ENCODE data around the gene TMEM129.
A peak's percentile ranks its signal among the peaks of the same experiment; 100 is the strongest.

TMEM129 gene

GRCh38 chr4:1721003-1721665, at the start of gene TMEM129, which contains the start of gene TACC3:
TSS of gene TMEM129 (minus strand) at chr4:1721323. CDS start at chr4:1720837, 486 bp downstream.
TSS of gene TACC3 (plus strand) at chr4:1721521. CDS start at chr4:1723422, 1,901 bp downstream.
- DNase-seq (ENCODE audit: low read depth), result peak; percentile 87

DNA sequence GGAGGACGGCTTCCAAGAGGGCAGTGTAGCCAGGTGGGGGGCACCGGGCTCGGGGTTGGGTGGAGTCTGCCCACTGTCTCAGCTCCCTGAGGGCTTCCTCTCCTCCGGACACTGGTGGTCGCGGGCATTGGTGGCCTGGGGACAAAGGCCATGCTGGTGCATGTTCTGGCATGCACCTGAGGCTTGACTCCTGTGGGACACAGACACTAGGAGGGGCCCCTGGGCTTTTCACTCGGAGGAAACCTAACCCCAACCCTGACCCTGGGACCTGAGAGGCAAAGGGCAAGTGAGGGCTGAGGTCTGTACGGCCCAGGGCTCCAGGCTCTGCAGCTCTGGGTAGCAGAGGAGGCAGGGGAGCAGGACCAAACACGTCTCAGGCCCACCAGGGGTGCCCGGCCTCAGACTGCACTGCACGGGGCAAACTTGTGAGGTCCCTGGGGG, 49.7 kb upstream of the TMEM129 start:
- no peak for DNase-seq (ENCODE audit: low read depth)

DNA sequence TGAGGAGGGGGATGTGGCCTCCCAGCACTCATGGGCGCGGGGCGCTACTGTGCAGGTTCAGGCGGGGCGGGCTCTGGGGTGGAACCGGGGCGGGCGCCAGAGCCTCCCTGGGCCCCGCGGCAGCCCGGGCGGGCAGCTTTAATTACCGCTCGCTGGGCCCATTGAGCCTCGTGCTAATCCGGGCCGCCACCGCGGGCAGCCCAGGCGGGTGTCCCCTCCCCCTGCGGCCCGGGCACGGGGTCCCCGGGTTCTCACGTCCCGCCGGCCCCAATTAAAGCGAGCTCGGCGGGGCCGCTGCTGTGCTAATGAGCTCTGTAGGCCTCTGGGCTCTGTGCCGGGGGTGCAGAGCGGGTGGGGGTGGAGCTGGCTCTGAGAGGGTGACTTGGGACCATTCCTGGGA, 49.1 kb upstream of the TMEM129 start:
- no peak for DNase-seq (ENCODE audit: low read depth)

- DNase-seq (ENCODE audit: low read depth), result no peak
Observed at GRCh38 chr4:1769692-1770091, 48.6 kb upstream of the TMEM129 start.

DNA sequence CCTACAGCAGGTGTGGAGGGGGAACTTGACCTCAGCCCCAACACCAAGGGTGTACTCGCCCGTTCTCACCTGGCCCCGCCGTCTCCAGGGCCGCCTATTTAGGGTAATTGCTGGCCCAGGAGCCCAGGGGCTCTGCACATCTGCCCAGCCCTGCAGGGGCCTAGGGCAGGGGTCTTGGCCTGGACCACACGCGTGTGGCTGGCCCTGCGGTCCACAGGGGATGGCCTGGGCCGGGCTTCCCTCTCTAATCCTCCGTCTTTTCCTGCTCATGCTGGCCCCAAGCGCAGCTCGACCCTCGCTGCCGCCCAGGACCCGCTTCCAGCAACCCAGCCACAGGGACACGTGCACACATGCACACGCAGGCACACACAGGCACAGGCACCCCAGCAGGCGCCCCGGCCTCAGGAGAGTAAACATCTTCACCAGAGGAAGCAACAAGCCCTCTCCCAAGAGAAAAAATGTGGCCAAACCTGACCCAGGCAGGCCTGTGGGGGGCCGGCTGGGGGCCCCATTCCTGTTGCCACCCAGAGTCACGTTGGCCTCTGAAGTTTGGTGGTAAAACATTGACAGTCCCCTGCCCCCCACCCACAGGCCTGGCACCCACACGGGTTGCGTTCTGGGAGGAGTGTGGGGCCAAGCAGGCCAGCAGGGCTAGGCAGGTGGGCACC, 47.4 kb upstream of the TMEM129 start:
- DNase-seq (ENCODE audit: low read depth), result no peak

DNA sequence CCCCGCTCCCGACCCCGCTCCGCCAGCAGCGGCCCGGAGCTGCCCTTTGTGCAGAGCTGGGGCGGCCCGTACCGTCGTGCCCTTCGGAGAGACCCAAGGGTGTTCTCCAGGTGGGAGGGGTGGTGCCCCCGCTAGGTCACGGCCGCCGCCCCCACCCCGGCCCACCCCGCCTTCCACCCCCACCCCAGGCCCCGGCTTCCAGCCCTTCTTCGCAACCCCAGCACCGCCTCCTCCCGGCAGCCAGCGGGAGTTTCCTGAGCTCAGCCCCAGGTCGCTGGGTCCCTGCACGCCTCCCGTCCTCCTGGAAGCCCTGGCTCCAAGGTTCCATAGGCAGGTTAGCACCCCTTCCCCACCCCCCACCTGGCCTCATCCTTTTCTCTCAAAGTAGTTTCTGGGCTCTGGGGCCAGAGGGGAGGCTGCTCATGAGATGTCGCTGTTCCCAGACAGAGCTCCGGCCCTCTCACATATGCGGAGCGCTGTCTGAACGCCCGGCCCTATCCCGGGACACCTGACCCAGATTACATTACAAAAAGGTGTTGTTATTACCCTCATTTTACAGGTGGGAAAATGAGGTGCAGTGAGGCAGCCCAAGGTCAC, 46.7 kb upstream of the TMEM129 start:
- no peak for DNase-seq (ENCODE audit: low read depth)

- no peak for DNase-seq (ENCODE audit: low read depth)
Observed at GRCh38 chr4:1767061-1767769, 46.1 kb upstream of the TMEM129 start.

- no peak for DNase-seq (ENCODE audit: low read depth)
Observed at GRCh38 chr4:1766106-1767060, 45.3 kb upstream of the TMEM129 start.

DNA sequence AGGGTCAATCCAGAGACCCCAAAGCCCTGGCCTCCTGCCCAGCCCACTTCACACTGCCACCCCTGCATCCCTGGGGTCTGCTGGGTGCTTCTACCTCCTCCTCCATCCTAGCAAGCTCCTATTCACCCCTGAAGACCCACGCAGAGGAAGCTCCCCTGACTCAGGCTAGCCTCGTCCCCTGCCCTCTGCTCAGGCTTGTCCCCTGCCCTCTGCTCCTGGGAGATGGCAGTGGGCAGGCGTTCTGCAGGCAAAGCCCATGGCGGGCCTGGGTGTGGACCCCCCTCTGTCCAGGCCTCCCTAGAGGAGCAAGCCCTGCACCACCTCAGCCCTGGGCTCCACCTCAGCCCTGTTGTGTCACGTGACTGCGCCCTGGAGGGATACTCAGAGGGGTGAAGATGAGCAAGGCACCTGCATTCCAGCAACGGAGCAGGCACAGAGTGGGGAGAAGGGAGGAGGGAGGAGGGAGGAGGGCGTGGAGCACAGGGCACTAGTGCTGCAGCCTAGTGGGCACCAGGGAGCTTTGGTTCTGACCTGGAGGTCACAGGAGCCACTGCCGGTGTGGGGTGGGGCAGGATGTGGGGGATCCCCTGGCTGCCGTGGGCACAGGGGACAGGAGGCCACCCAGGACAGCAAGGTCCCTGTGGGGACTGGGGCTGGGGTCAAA, 44.4 kb upstream of the TMEM129 start:
- DNase-seq (ENCODE audit: low read depth), result no peak

- no peak for DNase-seq (ENCODE audit: low read depth)
Observed at GRCh38 chr4:1764670-1765069, 43.5 kb upstream of the TMEM129 start.

DNA sequence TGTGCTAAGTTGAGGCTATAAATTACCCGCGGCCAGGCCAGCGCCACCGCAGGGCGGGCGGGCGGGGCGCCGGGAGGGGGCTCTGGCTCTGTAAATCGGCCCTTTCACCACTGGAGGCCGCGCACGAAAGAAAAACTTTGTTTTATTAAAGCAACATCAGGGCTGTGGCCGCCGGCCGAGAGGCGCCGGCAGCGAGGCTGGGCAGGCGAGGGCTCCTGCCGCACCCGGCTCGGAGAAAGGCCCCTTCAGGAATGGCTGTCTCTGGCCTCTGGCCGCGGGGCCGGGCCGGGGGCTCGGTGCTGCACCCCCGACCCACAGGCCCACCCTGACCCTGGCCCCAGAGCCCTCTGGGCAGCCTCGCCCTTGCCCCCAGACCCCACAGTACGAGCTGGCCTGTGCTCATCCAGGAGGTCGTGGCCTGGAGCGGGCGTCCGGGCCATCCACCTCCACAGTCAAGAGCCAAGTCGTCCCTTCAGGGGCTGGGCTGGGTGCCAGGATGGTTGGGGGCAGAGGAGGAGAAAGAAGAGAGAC, 42.5 kb upstream of the TMEM129 start:
- DNase-seq (ENCODE audit: low read depth), result no peak

DNA sequence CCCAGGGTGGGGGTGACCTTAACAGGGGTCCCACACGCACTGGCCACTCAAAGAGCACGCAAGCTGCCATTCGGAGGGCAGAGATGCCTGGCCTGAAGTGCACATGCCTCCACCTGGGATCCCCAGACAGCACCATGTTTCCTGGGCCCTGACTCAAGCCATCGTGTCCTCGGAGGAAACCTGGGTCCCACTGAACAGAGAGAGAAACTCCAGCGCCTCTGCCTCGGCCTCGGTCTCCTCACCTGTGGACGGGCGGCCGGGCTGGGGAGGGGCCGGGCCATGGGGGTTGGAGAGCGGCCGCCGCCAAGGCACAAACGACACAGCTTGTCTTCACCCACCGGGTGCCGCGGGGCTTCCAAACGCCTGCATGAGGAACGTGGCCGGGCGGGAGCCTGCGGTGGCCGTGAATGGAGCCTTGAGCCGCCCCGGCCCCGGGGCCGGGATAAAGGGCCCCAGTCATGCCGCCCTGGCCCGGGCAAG, 42.0 kb upstream of the TMEM129 start:
- DNase-seq (ENCODE audit: low read depth), result no peak

- DNase-seq (ENCODE audit: low read depth), result no peak
Observed at GRCh38 chr4:1762264-1763010, 41.3 kb upstream of the TMEM129 start.

GRCh38 chr4:1761130-1761689, 40.1 kb upstream of the TMEM129 start:
- DNase-seq (ENCODE audit: low read depth), result no peak

- no peak for DNase-seq (ENCODE audit: low read depth)
Observed at GRCh38 chr4:1760521-1761071, 39.5 kb upstream of the TMEM129 start.

DNA sequence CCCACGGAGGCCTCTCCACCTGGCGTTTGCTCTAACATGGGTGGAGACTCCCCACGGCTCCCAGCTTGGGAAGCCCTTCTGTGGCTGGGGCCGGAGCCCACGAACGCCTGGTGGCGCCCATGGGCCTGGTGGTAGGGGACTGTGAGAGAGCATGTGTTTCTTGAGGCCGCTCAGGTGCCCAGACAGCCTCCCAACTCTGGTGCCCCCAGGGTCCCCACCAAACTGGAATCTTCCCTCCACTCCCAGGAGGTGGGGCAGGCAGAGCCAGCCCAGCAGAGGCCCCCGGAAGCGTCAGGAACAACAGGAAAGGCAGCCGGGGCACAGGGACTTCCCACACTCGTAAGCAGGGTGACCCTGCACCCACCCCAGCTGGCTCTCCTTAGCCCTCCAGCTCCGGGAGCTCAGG, 38.7 kb upstream of the TMEM129 start:
- no peak for DNase-seq (ENCODE audit: low read depth)

- DNase-seq (ENCODE audit: low read depth), result no peak
Observed at GRCh38 chr4:1759170-1759817, 38.2 kb upstream of the TMEM129 start.

GRCh38 chr4:1758306-1759121, 37.4 kb upstream of the TMEM129 start:
- no peak for DNase-seq (ENCODE audit: low read depth)

All from activated gamma-delta T cell treated with anti-CD3 and anti-CD28 coated beads, Interleukin-2, amount 50 U/mL, for 16 hours (primary cell).